Progenitor cell of endocrine pancreas (in vitro differentiated cells): Measurements from ENCODE around the gene CCDC63. TPM values are rescaled to one million over a fixed set of nuclear protein-coding genes. Genes with fewer than 3 reads are reported as not detected.

Source experiments
- DNase-seq: peaks from one replicate; pipeline ENCODE4 v3.0.0; 2021; ENCODE audit warnings: low spot score; ENCODE audit not compliant: unreplicated experiment
- H3K27ac Mint-ChIP-seq: 2 replicates; pipeline ENCODE4 v1.8.0; 2021; ENCODE audit warnings: mild to moderate bottlenecking, moderate library complexity, mixed read lengths
- H3K27me3 Mint-ChIP-seq: 2 replicates; pipeline ENCODE4 v1.8.0; 2021; ENCODE audit warnings: mixed read lengths
- H3K36me3 Mint-ChIP-seq: 2 replicates; pipeline ENCODE4 v1.8.0; 2022; ENCODE audit warnings: mixed read lengths; ENCODE audit not compliant: insufficient read depth
- H3K4me1 Mint-ChIP-seq: 2 replicates; pipeline ENCODE4 v1.8.0; 2021; ENCODE audit warnings: low read depth, mixed read lengths
- H3K4me3 Mint-ChIP-seq: 2 replicates; pipeline ENCODE4 v1.8.0; 2021; ENCODE audit warnings: low read depth, mild to moderate bottlenecking, moderate library complexity, mixed read lengths
- H3K9me3 Mint-ChIP-seq: 2 replicates; pipeline ENCODE4 v1.8.0; 2021; ENCODE audit warnings: low read depth, mixed read lengths
- CTCF ChIP-seq: fragments of 200-600 bp; sonication (generic); IDR thresholded peaks from one replicate; pipeline ENCODE4 v1.5.0; 2021; ENCODE audit warnings: antibody characterized with exemption, mild to moderate bottlenecking; ENCODE audit not compliant: unreplicated experiment
- total RNA-seq: library from RNA; stranded (reverse); gene quantifications from 2 replicates; pipeline ENCODE4 v1.2.1, GENCODE V29; 2021

Gene CCDC63
- total RNA-seq, 1 donor from 2014 or later: not detected

- H3K27me3 Mint-ChIP-seq: peaks cover 11% of the 10 kb centered on the region
Measured at GRCh38 chr12:110922652-110923051, 75.9 kb downstream of the CCDC63 start.

GRCh38 chr12:110923192-110923591, 76.4 kb downstream of the CCDC63 start:
- peaks cover 7% of the 10 kb centered on the region for H3K27me3 Mint-ChIP-seq
- H3K27ac Mint-ChIP-seq: no peak overlapping the region
- no peaks in the 10 kb centered on the region for H3K36me3 Mint-ChIP-seq
- H3K4me3 Mint-ChIP-seq: no peak overlapping the region
- TF ChIP-seq CTCF: no peak
- DNase-seq: no peak
- H3K9me3 Mint-ChIP-seq: no peaks in the 10 kb centered on the region
- H3K4me1 Mint-ChIP-seq: peaks cover 7% of the 10 kb centered on the region

More at GRCh38 chr12:110922652-110923051, 75.9 kb downstream of the CCDC63 start:
- DNase-seq: no peak
- no peak for TF ChIP-seq CTCF
- no peaks in the 10 kb centered on the region for H3K36me3 Mint-ChIP-seq
- no peak overlapping the region for H3K27ac Mint-ChIP-seq
- H3K4me3 Mint-ChIP-seq: no peak overlapping the region
- no peaks in the 10 kb centered on the region for H3K9me3 Mint-ChIP-seq
- peaks cover 7% of the 10 kb centered on the region for H3K4me1 Mint-ChIP-seq

GRCh38 chr12:110923692-110924334, 77.0 kb downstream of the CCDC63 start:
- no peaks in the 10 kb centered on the region for H3K9me3 Mint-ChIP-seq
- no peaks in the 10 kb centered on the region for H3K36me3 Mint-ChIP-seq
- peaks cover 7% of the 10 kb centered on the region for H3K4me1 Mint-ChIP-seq
- H3K4me3 Mint-ChIP-seq: no peak overlapping the region
- no peak for TF ChIP-seq CTCF
- H3K27me3 Mint-ChIP-seq: peaks cover 6% of the 10 kb centered on the region
- no peak for DNase-seq
- no peak overlapping the region for H3K27ac Mint-ChIP-seq

GRCh38 chr12:110927546-110927945, 80.8 kb downstream of the CCDC63 start:
- no peak overlapping the region for H3K27ac Mint-ChIP-seq
- H3K4me1 Mint-ChIP-seq: no peaks in the 10 kb centered on the region
- no peaks in the 10 kb centered on the region for H3K9me3 Mint-ChIP-seq
- DNase-seq: no peak
- no peak overlapping the region for H3K4me3 Mint-ChIP-seq
- no peaks in the 10 kb centered on the region for H3K36me3 Mint-ChIP-seq
- no peak for TF ChIP-seq CTCF
- H3K27me3 Mint-ChIP-seq: peaks cover 3% of the 10 kb centered on the region

GRCh38 chr12:110928700-110929099, 81.9 kb downstream of the CCDC63 start:
- Mint-ChIP-seq H3K4me3 (no peak overlapping the region), H3K27me3 (peaks cover 2% of the 10 kb centered on the region), H3K27ac (no peak overlapping the region), H3K36me3 (no peaks in the 10 kb centered on the region), H3K9me3 (no peaks in the 10 kb centered on the region), H3K4me1 (no peaks in the 10 kb centered on the region)
- TF ChIP-seq CTCF: no peak
- no peak for DNase-seq
